ENCODE measurements around the gene RPP25L.
"Not testable (repeated sequence)": the region's sequence is repeated elsewhere in the genome, so short reads cannot be mapped to it uniquely, and the experiment has no call there.

RPP25L gene

GRCh38 chr9:34611811-34612787 is at the start of gene RPP25L:
TSS of gene RPP25L (minus strand) at chr9:34612097. CDS start at chr9:34611296, 801 bp downstream.
- peak; percentile 88 for DNase-seq

DNA sequence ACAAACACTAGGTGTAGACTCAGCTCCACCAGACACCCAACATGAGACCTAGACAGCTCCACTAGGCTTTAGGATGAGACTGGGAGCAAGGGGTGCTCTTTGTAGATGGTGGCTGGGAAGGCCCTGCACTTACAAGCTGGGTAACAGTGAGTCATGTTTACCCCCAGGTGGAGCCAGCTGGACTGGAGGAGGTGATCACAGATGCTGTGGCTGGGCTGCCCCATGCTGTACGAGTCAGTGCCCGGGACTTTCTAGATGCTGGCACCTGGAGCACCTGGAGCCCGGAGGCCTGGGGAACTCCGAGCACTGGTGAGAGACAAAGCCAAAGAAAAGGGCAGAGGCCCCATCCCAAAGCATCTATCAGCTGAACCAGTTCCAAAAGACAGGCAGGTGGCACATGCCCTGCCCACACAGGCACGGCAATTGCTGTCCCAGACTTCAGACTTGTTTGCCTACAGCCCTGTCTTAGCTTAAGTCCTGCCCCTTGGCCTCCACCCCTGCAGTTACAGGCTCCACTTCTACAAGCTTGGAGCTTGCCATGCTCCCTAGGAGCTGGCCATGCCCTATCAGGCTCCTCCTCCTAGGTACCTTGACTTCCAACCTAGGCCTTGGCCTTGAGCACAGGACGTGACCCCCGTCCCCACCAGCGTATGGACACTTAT is 47.8 kb upstream of the RPP25L start:
- no peak for DNase-seq

- DNase-seq, result no peak
Observed at GRCh38 chr9:34658461-34658860, 46.6 kb upstream of the RPP25L start.

DNA sequence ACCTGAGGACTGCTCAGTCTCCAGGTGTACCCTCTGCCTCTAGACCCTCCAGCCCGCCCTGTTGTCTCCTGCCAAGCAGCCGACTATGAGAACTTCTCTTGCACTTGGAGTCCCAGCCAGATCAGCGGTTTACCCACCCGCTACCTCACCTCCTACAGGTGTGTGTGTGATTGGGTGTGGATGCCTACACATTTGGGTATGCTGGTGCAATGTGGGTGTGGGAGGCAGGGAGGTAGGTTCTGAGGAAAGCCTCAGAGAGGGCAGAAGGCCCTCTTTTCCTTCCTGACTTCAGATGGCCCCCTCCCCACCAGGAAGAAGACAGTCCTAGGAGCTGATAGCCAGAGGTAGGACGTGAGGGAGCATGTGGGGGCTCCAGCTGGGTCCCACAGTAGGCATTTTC is 45.1 kb upstream of the RPP25L start:
- no peak for DNase-seq

GRCh38 chr9:34655394-34655793 is 43.5 kb upstream of the RPP25L start:
- DNase-seq, result no peak

GRCh38 chr9:34654323-34655051 is 42.6 kb upstream of the RPP25L start:
- no peak for DNase-seq

DNA sequence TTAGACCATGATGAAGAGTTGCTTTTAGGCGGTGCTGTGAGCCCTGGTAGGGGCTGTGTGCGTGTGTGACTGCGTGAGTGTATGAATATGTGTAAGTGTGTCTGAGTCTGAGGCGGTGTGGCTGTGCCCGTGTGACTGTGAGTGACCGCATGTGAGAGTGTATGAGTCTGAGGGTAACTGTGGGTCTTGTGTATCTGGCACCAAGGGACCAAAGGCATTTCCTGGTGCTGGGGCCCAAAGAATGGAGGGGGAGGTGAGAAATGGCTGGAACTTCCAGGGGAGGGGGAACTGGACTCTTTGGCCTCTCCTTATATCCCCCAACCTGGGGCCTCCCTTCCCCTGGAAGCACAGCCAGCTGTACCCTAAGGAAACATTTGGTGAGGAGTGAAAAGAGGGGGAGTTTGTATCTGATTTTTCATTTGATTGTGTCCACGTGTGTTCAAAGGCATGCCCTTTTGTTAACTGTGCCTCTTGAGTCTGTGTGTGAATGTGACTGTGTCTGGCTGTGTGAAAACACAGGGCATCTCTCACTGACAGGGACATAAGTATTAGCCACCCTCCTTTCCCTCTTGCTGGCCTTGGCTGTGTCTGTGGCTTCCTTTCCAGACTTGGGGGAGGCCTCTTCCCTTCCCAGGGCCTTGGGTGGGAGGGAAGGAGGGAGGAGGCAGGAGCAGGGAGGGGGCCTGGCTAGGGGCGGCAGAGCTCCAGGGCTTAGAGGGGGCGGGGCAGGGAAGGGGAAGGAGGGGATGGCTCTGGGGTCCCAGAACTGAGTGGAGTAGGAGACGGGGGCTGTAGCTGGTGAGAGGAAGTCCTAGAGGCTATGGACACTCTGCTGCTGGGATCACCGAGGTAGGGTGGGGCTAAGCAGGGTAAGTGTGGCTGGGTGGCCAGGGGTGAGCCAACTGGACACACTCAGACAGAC is 41.5 kb upstream of the RPP25L start:
- DNase-seq, result no peak

GRCh38 chr9:34652602-34653000 is 40.7 kb upstream of the RPP25L start:
- no peak for DNase-seq

DNA sequence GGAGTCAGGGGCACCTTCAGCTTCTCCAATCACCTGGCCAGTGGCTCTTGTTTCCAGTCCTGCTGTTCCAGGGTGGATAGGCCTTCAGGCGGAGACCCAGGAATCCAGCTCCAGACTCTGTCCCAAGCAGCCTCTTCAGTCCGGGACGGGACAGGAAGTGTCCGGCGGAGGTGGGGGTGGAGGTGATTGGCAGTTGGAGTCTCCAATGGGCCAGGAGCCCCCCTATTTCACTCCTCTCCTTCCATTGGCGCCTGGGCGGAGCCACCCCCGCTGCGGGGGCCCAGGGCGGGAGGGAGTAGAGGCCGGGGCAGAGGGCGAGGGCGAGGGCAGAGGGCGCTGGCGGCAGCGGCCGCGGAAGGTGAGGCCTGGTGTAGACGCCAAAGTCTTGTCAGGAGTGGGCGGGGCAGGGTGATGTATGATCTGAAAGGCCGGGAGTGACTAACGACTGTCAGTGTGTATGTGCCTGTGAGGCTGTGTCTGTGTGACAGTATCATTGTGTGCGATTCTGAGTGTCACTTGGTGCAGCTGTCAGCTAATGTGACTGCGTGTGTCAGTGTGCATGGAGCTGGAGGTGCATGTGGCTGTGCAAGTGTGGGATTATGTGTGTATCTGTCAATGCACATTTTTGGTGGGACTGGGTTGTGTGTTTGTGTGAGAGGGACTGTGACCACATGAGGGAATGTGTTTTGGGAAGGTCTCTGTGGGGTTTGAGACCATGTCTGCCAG is 40.1 kb upstream of the RPP25L start, which contains the start of gene IL11RA:
IL11RA (plus strand) TSS at position 310 of the 726 bp plus-strand sequence. CDS start 3,033 bp downstream, outside the sequence.
- peak; percentile 63 for DNase-seq

DNA sequence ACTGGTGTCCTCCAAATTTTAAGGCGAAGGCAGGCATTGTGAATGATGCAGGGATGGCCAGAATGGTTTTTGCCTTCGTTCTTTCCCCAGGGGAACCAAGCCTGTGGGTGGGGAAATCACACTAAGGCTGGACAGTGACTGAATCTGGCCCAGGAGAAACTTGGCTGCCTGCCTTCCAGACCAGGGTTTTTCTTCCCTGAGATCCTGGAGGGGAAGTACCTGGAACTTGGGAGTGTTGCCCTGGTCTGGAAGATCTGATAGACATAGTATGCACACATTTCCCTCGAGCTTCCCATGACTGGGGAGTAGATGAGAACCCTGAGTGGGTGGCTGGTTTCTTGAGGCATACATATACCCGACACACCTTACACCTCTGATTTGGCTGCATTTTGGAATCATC is 39.4 kb upstream of the RPP25L start:
- DNase-seq, result no peak

DNA sequence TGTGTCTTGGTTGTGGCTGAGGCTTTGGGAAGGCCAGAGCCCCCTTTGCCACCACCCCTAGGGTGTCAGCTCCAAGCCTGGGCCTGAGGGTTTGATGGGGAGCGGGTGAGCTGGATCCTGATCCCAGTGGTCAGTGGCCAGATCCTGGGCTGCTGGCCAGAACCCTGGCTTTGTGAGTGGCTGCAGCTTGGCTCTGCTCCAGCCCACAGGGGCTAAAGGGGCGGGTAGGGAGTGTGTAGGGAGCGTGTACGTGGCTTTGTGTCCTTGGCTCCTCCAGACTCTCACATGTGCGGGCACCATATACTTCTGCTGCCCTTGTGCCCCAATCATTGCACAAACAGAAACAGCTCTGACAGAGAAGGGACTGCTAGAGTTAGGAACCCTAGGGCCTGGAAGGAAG is 38.9 kb upstream of the RPP25L start:
- no peak for DNase-seq

- DNase-seq, result no peak
Observed at GRCh38 chr9:34648673-34649072, 36.8 kb upstream of the RPP25L start.

DNA sequence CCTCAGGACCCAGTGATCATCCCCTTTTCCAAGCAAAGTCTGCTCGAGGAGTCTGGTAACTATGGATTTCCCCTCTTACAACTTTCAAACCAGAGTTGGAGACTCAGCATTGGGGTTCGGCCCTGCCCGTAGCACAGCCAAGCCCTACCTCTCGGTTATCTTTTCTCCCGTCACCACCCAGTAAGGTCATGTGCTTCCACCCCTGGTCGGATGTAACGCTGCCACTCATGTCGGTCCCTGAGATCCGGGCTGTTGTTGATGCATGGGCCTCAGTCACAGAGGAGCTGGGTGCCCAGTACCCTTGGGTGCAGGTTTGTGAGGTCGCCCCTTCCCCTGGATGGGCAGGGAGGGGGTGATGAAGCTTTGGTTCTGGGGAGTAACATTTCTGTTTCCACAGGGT is 35.8 kb upstream of the RPP25L start:
- DNase-seq, result peak; percentile 43

- no peak for DNase-seq
Observed at GRCh38 chr9:34647084-34647403, 35.1 kb upstream of the RPP25L start.

GRCh38 chr9:34646211-34647083 is 34.5 kb upstream of the RPP25L start, which contains the start of gene GALT:
TSS of gene GALT (plus strand) at chr9:34646675. CDS start at chr9:34646705, 30 bp downstream.
- peak; percentile 97 for DNase-seq

- DNase-seq, result no peak
Observed at GRCh38 chr9:34644766-34645314, 32.9 kb upstream of the RPP25L start.

DNA sequence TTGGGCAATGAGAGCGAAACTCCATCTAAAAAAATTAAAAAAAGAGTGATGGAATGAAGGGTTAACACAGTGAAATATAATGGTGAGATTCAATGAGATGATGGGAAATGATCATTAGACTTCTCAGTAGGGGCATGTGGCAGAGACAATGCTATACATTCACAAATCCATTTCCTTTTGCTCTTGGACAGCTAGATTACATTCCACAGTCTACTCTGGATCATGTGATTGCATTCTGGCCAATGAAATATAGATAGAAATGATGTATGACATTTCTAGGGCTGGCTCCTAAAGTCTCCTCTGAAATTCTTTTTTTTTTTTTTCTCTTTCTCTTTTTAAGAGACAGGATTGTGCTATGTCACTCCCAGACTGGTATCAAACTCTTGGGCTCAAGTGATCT is 30.8 kb upstream of the RPP25L start:
- DNase-seq, result no peak

DNA sequence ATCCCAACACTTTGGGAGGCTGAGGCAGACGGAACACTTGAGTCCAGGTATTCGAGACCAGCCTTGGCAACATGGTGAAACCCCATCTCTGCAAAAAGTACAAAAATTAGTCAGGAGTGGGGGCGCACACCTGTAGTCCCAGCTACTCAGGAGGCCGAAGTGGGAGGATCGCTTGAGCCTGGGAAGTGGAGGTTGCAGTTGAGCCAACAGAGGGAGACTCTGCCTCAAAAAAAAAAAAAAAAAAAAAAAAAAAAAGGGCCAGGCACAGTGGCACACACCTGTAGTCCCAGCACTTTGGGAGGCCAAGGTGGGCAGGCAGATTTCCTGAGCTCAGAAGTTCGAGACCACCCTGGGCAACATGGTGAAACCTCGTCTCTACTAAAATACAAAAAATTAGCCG is 27.4 kb upstream of the RPP25L start:
- not testable (repeated sequence) for DNase-seq

GRCh38 chr9:34638138-34638445 is 26.2 kb upstream of the RPP25L start:
- DNase-seq, result no peak
